Thyroid gland (tissue), 4 donors: ENCODE measurements around the gene TTC21A. TPM values are rescaled to one million over a fixed set of nuclear protein-coding genes. Genes with fewer than 3 reads are reported as not detected.

Source experiments
- DNase-seq, 2 donors: peaks; one replicate each; pipeline ENCODE4 v3.0.0-alpha.2; 2019
- H3K27ac ChIP-seq, 3 donors: fragments of 200-600 bp; sonication (generic); 1 replicate in 2 of 3; 2 replicates in 1 of 3; pipeline ENCODE4 v1.5.1; 2016 to 2019; ENCODE audit warnings: mild to moderate bottlenecking in 1 of 3, moderate library complexity in 1 of 3
- H3K27me3 ChIP-seq: fragments of 200-600 bp; sonication (generic); one replicate; pipeline ENCODE4 v1.5.1; 2019
- H3K36me3 ChIP-seq, 2 donors: fragments of 200-600 bp; sonication (generic); one replicate each; pipeline ENCODE4 v1.5.1; 2016 to 2019
- H3K4me1 ChIP-seq, 2 donors: fragments of 200-600 bp; sonication (generic); one replicate each; pipeline ENCODE4 v1.5.1; 2017 to 2019
- H3K4me3 ChIP-seq, 3 donors: fragments of 200-600 bp; sonication (generic); replicated peaks in 1 of 3; 1 replicate in 2 of 3; 2 replicates in 1 of 3; pipeline ENCODE4 v1.5.1; 2016; ENCODE audit warnings: mild to moderate bottlenecking in 1 of 3
- H3K9me3 ChIP-seq: fragments of 200-600 bp; sonication (generic); one replicate; pipeline ENCODE4 v1.5.1; 2017
- CTCF ChIP-seq, 6 experiments: fragments of 200-600 bp in 3 of 6; fragments of 450-650 bp in 3 of 6; sonication (generic) in 3 of 6; IDR thresholded peaks; one replicate each; pipeline ENCODE4 v1.5.1; 2016 to 2019; ENCODE audit warnings: antibody characterized with exemption in 6 of 6, mild to moderate bottlenecking in 2 of 6, inconsistent platforms in 1 of 6, moderate library complexity in 1 of 6
- POLR2A ChIP-seq, 2 donors: fragments of 450-650 bp; IDR thresholded peaks; one replicate each; pipeline ENCODE4 v1.6.1; 2017; ENCODE audit warnings: antibody characterized with exemption in 2 of 2, mild to moderate bottlenecking in 2 of 2, moderate library complexity in 1 of 2
- whole genome bisulfite sequencing, 2 donors: methylation state at CpG; one replicate each; pipeline ENCODE4 v1.1.5; 2017; 5-methylcytosine and 5-hydroxymethylcytosine counted together
- intact Hi-C: fragments of 100-400 bp; cut with DNase I; formaldehyde crosslinking; loops from one replicate; pipeline ENCODE4 v1.15.1; 2023
- total RNA-seq, 4 donors: library from RNA; depleted of rRNA; stranded (reverse); fragments of >200 nt; gene quantifications; one replicate each; pipeline ENCODE4 v1.2.3, GENCODE V29; 2016

The TTC21A gene
- total RNA-seq, 4 donors from 2014 or later, result 8.9 to 17.8 (median 11.7) TPM

GRCh38 chr3:39090922-39091321, 16.6 kb upstream of the TTC21A start:
- Histone ChIP-seq H3K4me3 (no peak overlapping the region), H3K9me3 (no peaks in the 10 kb centered on the region), H3K27me3 (no peaks in the 10 kb centered on the region), H3K36me3 (peaks cover 54 to 78% of the 10 kb centered on the region in 2 donors), H3K27ac (no peak overlapping the region), H3K4me1 (no peaks in the 10 kb centered on the region)
- no peak for TF ChIP-seq POLR2A (IDR thresholded peaks at IDR 0.05)
- TF ChIP-seq CTCF (IDR thresholded peaks at IDR 0.05), result no peak
- no peak for DNase-seq
- 85 to 90% methylated on average over 2 of the region's 2 CpGs for WGBS, 2 donors
- intact Hi-C loops, result no loop called here

DNA sequence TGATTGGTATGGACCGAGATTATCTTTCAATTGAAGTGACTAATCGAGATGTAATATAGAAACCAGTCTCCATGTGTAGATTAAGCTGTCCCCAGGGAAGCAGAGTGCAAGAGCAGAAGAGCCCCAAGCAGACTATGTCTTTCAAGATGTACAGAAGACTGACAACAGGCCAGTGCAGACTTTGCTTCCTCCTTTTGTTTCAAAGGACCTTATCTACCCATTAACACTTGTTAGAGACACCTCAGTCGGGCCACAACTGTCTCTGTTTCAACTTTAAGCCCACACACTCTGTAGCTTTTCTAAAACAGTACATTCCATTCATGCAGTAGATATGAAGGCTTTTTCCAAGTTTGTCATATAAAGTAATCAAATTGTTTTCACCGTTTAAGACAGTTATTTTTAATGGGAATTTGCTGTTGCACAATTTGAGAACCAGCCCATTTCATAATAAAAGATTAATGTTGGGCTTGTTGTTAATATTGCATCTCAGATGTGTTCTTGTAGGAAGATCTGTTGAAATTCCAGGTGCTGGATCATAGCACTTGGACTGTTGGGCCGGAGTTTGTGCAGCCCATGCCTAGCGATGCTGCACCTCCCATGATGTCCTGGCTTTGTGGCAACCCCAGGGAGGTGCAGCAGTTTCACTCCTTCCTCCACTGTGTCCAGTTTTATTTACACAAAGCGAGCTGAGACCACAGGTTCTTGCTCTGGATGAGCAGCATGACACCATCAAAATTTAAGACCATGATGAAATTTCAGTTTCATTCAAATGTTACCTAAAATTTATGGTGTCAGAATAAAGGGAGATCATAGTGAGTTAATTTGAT, 12.4 kb upstream of the TTC21A start:
- TF ChIP-seq POLR2A (IDR thresholded peaks at IDR 0.05) (no peak), CTCF (IDR thresholded peaks at IDR 0.05) (no peak)
- H3K27me3 ChIP-seq, result no peaks in the 10 kb centered on the region
- no peak for DNase-seq
- H3K36me3 ChIP-seq, result peaks cover 67 to 83% of the 10 kb centered on the region in 2 donors
- H3K9me3 ChIP-seq, result no peaks in the 10 kb centered on the region
- intact Hi-C loops, result no loop called here
- WGBS, 2 donors, result 87 to 89% methylated on average over 7 of the region's 7 CpGs
- no peak overlapping the region for H3K27ac ChIP-seq
- no peak overlapping the region for H3K4me3 ChIP-seq
- no peaks in the 10 kb centered on the region for H3K4me1 ChIP-seq

- Histone ChIP-seq H3K4me1 (no peaks in the 10 kb centered on the region), H3K9me3 (no peaks in the 10 kb centered on the region), H3K27ac (no peak overlapping the region), H3K36me3 (peaks cover 68 to 79% of the 10 kb centered on the region in 2 donors), H3K4me3 (no peak overlapping the region), H3K27me3 (no peaks in the 10 kb centered on the region)
- WGBS, 2 donors, result 81 to 87% methylated on average over 3 of the region's 3 CpGs
- TF ChIP-seq POLR2A (IDR thresholded peaks at IDR 0.05) (no peak), CTCF (IDR thresholded peaks at IDR 0.05) (no peak)
- DNase-seq, result no peak
- intact Hi-C loops, result no loop called here
Observed at GRCh38 chr3:39095778-39096177, 11.7 kb upstream of the TTC21A start.

DNA sequence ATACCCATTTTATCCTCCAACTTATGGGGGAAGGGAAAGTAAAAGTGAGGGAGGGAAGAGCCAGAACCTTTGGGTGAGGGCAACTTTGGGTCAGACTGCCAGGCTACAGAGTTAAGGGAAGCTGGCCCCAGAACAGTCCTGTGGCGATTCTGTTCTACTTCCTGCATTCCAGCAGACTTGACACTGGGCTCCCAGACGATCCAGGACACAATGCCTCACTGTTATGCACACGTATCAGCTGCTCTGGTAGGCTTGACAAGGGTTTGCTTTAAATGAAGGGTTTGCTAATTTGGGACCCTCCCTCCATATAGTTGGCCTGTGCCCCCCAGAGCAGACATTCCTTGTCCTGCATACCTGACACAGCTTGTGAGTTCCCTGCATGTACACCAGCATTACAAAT, 10.7 kb upstream of the TTC21A start:
- H3K27ac ChIP-seq, result no peak overlapping the region
- H3K36me3 ChIP-seq, result peaks cover 60 to 73% of the 10 kb centered on the region in 2 donors
- H3K27me3 ChIP-seq, result no peaks in the 10 kb centered on the region
- no peaks in the 10 kb centered on the region for H3K9me3 ChIP-seq
- no peak overlapping the region for H3K4me3 ChIP-seq
- peaks cover 0 to 5% of the 10 kb centered on the region in 2 donors for H3K4me1 ChIP-seq
- TF ChIP-seq CTCF (IDR thresholded peaks at IDR 0.05) (no peak), POLR2A (IDR thresholded peaks at IDR 0.05) (no peak)
- intact Hi-C loops, result no loop called here
- no peak for DNase-seq
- WGBS, 2 donors, result 46 to 58% methylated on average over 1 to 3 of the region's 3 CpGs

- Histone ChIP-seq H3K27me3 (no peaks in the 10 kb centered on the region), H3K4me1 (peaks cover 0 to 7% of the 10 kb centered on the region in 2 donors), H3K36me3 (peaks cover 54 to 64% of the 10 kb centered on the region in 2 donors), H3K4me3 (no peak overlapping the region), H3K9me3 (no peaks in the 10 kb centered on the region), H3K27ac (no peak overlapping the region)
- intact Hi-C loops, result no loop called here
- TF ChIP-seq POLR2A (IDR thresholded peaks at IDR 0.05) (no peak), CTCF (IDR thresholded peaks at IDR 0.05) (no peak)
- DNase-seq, result no peak
- 61 to 78% methylated on average over 4 to 5 of the region's 8 CpGs for WGBS, 2 donors
Observed at GRCh38 chr3:39097716-39098472, 9.6 kb upstream of the TTC21A start.
